PFSK-1 (cell line): Measurements from ENCODE around the gene ULK3.

Source experiments
- FOXP2 ChIP-seq: optimal IDR thresholded peaks from 2 replicates; pipeline ENCODE3; 2011; ENCODE audit warnings: borderline replicate concordance, control low read depth, inconsistent platforms; ENCODE audit not compliant: insufficient read depth; ENCODE audit errors: extremely low read length, extremely low read depth
- POLR2AphosphoS5 ChIP-seq: IDR thresholded peaks from 2 replicates; pipeline ENCODE4 v1.6.1; 2012; ENCODE audit warnings: low read depth, mild to moderate bottlenecking, control low read depth, low read length, moderate library complexity
- REST ChIP-seq, 2 experiments: IDR thresholded peaks; 2 replicates each; pipeline versions ENCODE4 v1.6.1 to v1.8.0; 2011 to 2012; ENCODE audit warnings: low read depth in 2 of 2, low read length in 2 of 2, control low read depth in 1 of 2, inconsistent platforms in 1 of 2, mild to moderate bottlenecking in 1 of 2, moderate library complexity in 1 of 2; ENCODE audit not compliant: insufficient read depth in 1 of 2
- SIN3A ChIP-seq: IDR thresholded peaks from 2 replicates; pipeline ENCODE4 v1.6.1; 2012; ENCODE audit warnings: mild to moderate bottlenecking, low read length, moderate library complexity, borderline replicate concordance; ENCODE audit not compliant: insufficient read depth
- TAF1 ChIP-seq: IDR thresholded peaks from 2 replicates; pipeline ENCODE4 v1.6.1; 2012; ENCODE audit warnings: low read length, control low read depth, borderline replicate concordance; ENCODE audit not compliant: insufficient read depth

Gene ULK3

DNA sequence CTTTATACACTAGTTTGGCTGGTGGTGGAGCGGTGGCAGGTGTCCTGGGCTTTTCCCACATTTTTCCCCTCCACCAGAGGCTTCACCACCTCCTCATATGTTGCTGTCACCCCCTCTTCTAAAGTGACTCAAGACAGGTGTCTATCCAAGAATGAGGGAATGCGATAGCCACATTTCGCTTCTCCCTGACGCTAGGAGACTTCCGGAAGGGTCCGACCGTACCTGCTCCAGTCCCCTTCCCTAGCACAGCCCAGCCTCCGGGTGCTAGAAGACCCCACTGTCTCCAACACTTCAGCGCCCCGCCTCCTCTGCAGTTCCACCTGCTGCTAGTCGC lies 29.7 kb upstream of the ULK3 start:
- no peak for TF ChIP-seq SIN3A
- TF ChIP-seq REST (IDR thresholded peaks at IDR 0.05; ENCODE audit: insufficient read depth in 1 of 2, low read depth in 2 of 2, low read length in 2 of 2): no peak

- TF ChIP-seq FOXP2 (no peak), TAF1 (no peak), SIN3A (no peak), REST (IDR thresholded peaks at IDR 0.05; ENCODE audit: insufficient read depth in 1 of 2, low read depth in 2 of 2, low read length in 2 of 2) (no peak), POLR2AphosphoS5 (no peak)
Observed at GRCh38 chr15:74870436-74871215, 27.7 kb upstream of the ULK3 start.

DNA sequence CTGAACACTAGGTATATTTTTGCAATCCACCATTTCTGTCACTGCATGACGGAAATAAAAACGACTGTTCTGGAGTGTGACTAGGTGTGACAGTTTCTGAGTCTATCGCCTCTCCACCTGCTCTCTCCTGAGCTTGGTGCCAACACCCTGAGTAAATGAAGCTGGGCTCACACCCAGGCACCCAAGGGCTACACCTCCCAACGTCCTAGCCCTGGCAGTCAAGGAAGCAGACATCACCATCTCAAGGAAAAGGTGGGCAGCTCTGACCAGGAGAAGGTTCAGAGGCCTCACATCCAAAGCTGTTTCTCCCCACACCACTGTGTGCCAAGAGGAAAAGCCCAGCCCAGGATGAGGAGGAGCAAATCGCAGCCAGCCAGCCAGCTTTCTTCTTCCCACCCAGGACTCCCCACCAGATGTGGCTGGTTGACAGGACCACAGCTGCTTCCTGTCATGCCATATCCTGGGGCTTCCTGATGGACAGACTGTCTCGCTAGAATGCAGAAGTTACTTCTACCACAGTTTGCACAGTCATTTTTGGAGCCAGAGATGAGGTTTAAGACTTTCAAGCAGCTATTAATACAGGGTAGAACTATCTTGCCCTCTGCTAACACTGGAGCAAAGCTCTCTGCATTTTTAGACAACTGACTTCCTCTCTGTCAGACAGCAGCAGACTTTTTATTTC lies 26.9 kb upstream of the ULK3 start:
- no peak for TF ChIP-seq POLR2AphosphoS5
- no peak for TF ChIP-seq REST (IDR thresholded peaks at IDR 0.05; ENCODE audit: insufficient read depth in 1 of 2, low read depth in 2 of 2, low read length in 2 of 2)
- TF ChIP-seq TAF1: no peak
- peak; percentile 96; the same call in 1 of the 2 replicates for TF ChIP-seq SIN3A
- TF ChIP-seq FOXP2: no peak

DNA sequence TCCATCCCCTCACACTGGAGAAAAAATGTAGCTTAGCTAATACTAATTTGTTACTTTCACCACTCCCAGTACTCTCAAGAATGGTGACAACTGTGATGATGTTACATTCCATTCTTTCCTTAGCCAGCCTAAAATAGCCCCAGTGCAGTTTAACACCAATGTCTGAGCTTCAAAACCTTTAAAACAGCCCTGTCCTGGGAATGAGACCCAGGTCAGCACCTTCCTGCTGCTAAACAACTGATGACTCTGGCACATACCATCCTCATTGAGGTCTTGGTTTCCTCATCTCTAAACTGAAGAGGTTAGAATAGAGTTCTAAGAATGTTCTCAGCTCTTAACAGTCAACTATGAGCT lies 26.4 kb upstream of the ULK3 start:
- TF ChIP-seq SIN3A (no peak), FOXP2 (no peak), POLR2AphosphoS5 (no peak), REST (IDR thresholded peaks at IDR 0.05; ENCODE audit: insufficient read depth in 1 of 2, low read depth in 2 of 2, low read length in 2 of 2) (no peak), TAF1 (no peak)

DNA sequence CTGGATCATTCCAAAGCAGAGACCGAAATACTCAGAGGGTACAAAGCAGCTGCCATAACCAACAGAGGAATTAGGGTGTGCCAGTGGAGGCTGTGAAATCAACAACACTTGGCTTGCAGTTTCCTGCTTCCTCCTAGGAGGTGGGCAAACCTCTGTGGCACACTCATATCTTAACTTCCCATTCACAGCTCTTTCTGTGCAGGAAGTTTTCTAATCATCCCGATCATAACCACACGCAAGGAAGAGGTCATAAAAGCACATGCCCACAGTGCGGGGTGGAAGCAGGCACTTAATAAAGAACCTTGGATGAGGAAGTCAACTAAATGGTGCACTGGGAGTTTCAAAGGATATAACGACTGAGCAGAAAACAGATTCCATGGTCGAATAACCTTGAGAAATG lies 25.1 kb upstream of the ULK3 start:
- TF ChIP-seq SIN3A: no peak
- TF ChIP-seq TAF1: no peak
- no peak for TF ChIP-seq POLR2AphosphoS5
- no peak for TF ChIP-seq FOXP2
- TF ChIP-seq REST (IDR thresholded peaks at IDR 0.05; ENCODE audit: insufficient read depth in 1 of 2, low read depth in 2 of 2, low read length in 2 of 2): no peak
